Mesendoderm (in vitro differentiated cells): ENCODE measurements around the gene LRRC23.

Experiments used
- DNase-seq: peaks from one replicate; pipeline ENCODE4 v3.0.0; 2013
- H2AK5ac ChIP-seq: 2 replicates; pipeline ENCODE4 v1.6.1; 2013; ENCODE audit warnings: low read length, inconsistent platforms
- H2BK120ac ChIP-seq: 2 replicates; pipeline ENCODE4 v1.6.1; 2013; ENCODE audit warnings: low read depth, mild to moderate bottlenecking, low read length, moderate library complexity, mixed read lengths
- H2BK15ac ChIP-seq: replicated peaks from 2 replicates; pipeline ENCODE4 v1.6.1; 2013; ENCODE audit warnings: low read depth, mild to moderate bottlenecking, moderate library complexity
- H2BK5ac ChIP-seq: 2 replicates; pipeline ENCODE4 v1.6.1; 2013; ENCODE audit warnings: low read length, inconsistent platforms
- H3K18ac ChIP-seq: 2 replicates; pipeline ENCODE4 v1.6.1; 2013; ENCODE audit warnings: mild to moderate bottlenecking, low read length, mixed read lengths
- H3K23ac ChIP-seq: one replicate; pipeline ENCODE4 v1.6.1; 2013; ENCODE audit warnings: low read length
- H3K27ac ChIP-seq: 2 replicates; pipeline ENCODE4 v1.5.1; 2013; ENCODE audit warnings: low read depth, mild to moderate bottlenecking, inconsistent platforms, low read length, moderate library complexity
- H3K27me3 ChIP-seq: 2 replicates; pipeline ENCODE4 v1.6.1; 2013; ENCODE audit warnings: low read length, control low read depth, mild to moderate bottlenecking, inconsistent platforms; ENCODE audit not compliant: insufficient read depth, poor library complexity
- H3K36me3 ChIP-seq: 2 replicates; pipeline ENCODE4 v1.6.1; 2013; ENCODE audit warnings: low read length, inconsistent platforms; ENCODE audit not compliant: control insufficient read depth, insufficient read depth
- H3K4ac ChIP-seq: one replicate; pipeline ENCODE4 v1.6.1; 2013; ENCODE audit warnings: low read depth, mild to moderate bottlenecking, low read length, moderate library complexity
- H3K4me1 ChIP-seq: 2 replicates; pipeline ENCODE4 v1.6.1; 2013; ENCODE audit warnings: low read depth, low read length, inconsistent platforms; ENCODE audit not compliant: control insufficient read depth
- H3K4me2 ChIP-seq: 2 replicates; pipeline ENCODE4 v1.6.1; 2013; ENCODE audit warnings: low read length
- H3K4me3 ChIP-seq: 2 replicates; pipeline ENCODE4 v1.5.1; 2013; ENCODE audit warnings: mild to moderate bottlenecking, low read length
- H3K56ac ChIP-seq: one replicate; pipeline ENCODE4 v1.6.1; 2013; ENCODE audit warnings: low read length
- H3K79me1 ChIP-seq: 2 replicates; pipeline ENCODE4 v1.6.1; 2013; ENCODE audit warnings: low read length, inconsistent platforms
- H3K79me2 ChIP-seq: 2 replicates; pipeline ENCODE4 v1.6.1; 2013; ENCODE audit warnings: mild to moderate bottlenecking, low read length; ENCODE audit not compliant: control insufficient read depth, insufficient read depth
- H3K9ac ChIP-seq: 2 replicates; pipeline ENCODE4 v1.6.1; 2013; ENCODE audit warnings: low read length, inconsistent platforms
- H4K5ac ChIP-seq: one replicate; pipeline ENCODE4 v1.6.1; 2013; ENCODE audit warnings: low read length
- H4K8ac ChIP-seq: one replicate; pipeline ENCODE4 v1.6.1; 2013; ENCODE audit warnings: low read depth, mild to moderate bottlenecking, control low read depth, low read length, moderate library complexity
- WGBS: extraction: QIAGEN DNeasy Blood & Tissue Kit; methylation state at CpG from one replicate; pipeline ENCODE4 v1.1.7; 2013; ENCODE audit warnings: low lambda C conversion rate, missing lambda C conversion rate; ENCODE audit not compliant: insufficient coverage; ENCODE audit errors: extremely low coverage; 5-methylcytosine and 5-hydroxymethylcytosine counted together

LRRC23 gene

GRCh38 chr12:6894321-6894720 lies 10.3 kb upstream of the LRRC23 start:
- no CpG with 5 or more reads among the region's 3 CpGs for whole genome bisulfite sequencing
- Histone ChIP-seq H3K23ac (no peak overlapping the region), H3K4me1 (peaks cover 4% of the 10 kb centered on the region), H4K5ac (no peak overlapping the region), H2AK5ac (no peak overlapping the region), H3K9ac (no peak overlapping the region), H3K27ac (no peak overlapping the region), H3K79me1 (no peaks in the 10 kb centered on the region), H2BK120ac (no peak overlapping the region), H3K4me3 (no peak overlapping the region), H2BK5ac (no peak overlapping the region), H3K27me3 (no peaks in the 10 kb centered on the region), H3K56ac (no peak overlapping the region), H3K36me3 (no peaks in the 10 kb centered on the region), H3K18ac (no peak overlapping the region), H4K8ac (no peak overlapping the region), H2BK15ac (no peak overlapping the region), H3K79me2 (no peaks in the 10 kb centered on the region), H3K4ac (no peak overlapping the region), H3K4me2 (no peak overlapping the region)
- no peak for DNase-seq

GRCh38 chr12:6896846-6897435 lies 7.7 kb upstream of the LRRC23 start:
- H2AK5ac ChIP-seq, result no peak overlapping the region
- H3K4me2 ChIP-seq, result no peak overlapping the region
- no peak overlapping the region for H3K4ac ChIP-seq
- no peak overlapping the region for H3K27ac ChIP-seq
- no peak overlapping the region for H2BK5ac ChIP-seq
- H3K27me3 ChIP-seq, result no peaks in the 10 kb centered on the region
- no peaks in the 10 kb centered on the region for H3K36me3 ChIP-seq
- no peaks in the 10 kb centered on the region for H3K4me1 ChIP-seq
- H3K4me3 ChIP-seq, result no peak overlapping the region
- H4K5ac ChIP-seq, result no peak overlapping the region
- H3K18ac ChIP-seq, result no peak overlapping the region
- no peaks in the 10 kb centered on the region for H3K79me1 ChIP-seq
- no peak overlapping the region for H3K9ac ChIP-seq
- H2BK120ac ChIP-seq, result no peak overlapping the region
- DNase-seq, result no peak
- H4K8ac ChIP-seq, result no peak overlapping the region
- no peaks in the 10 kb centered on the region for H3K79me2 ChIP-seq
- H2BK15ac ChIP-seq, result no peak overlapping the region
- no peak overlapping the region for H3K23ac ChIP-seq
- H3K56ac ChIP-seq, result no peak overlapping the region
- WGBS, result no CpG with 5 or more reads among the region's 6 CpGs

- H3K4ac ChIP-seq, result no peak overlapping the region
- no peak overlapping the region for H2BK120ac ChIP-seq
- no peak overlapping the region for H4K8ac ChIP-seq
- no peak overlapping the region for H4K5ac ChIP-seq
- H3K9ac ChIP-seq, result no peak overlapping the region
- H2BK15ac ChIP-seq, result no peak overlapping the region
- DNase-seq, result no peak
- H3K18ac ChIP-seq, result no peak overlapping the region
- H3K4me3 ChIP-seq, result no peak overlapping the region
- no peaks in the 10 kb centered on the region for H3K79me1 ChIP-seq
- no peak overlapping the region for H2AK5ac ChIP-seq
- H3K27ac ChIP-seq, result no peak overlapping the region
- H3K79me2 ChIP-seq, result no peaks in the 10 kb centered on the region
- H3K56ac ChIP-seq, result no peak overlapping the region
- H3K4me1 ChIP-seq, result no peaks in the 10 kb centered on the region
- H3K27me3 ChIP-seq, result no peaks in the 10 kb centered on the region
- no peak overlapping the region for H2BK5ac ChIP-seq
- WGBS, result no CpG with 5 or more reads among the region's 5 CpGs
- H3K23ac ChIP-seq, result no peak overlapping the region
- no peak overlapping the region for H3K4me2 ChIP-seq
- no peaks in the 10 kb centered on the region for H3K36me3 ChIP-seq
These were observed 5.2 kb upstream of the LRRC23 start for GRCh38 chr12:6899427-6899826.

GRCh38 chr12:6899837-6900519 lies 4.6 kb upstream of the LRRC23 start:
- H3K23ac ChIP-seq, result no peak overlapping the region
- H3K27me3 ChIP-seq, result no peaks in the 10 kb centered on the region
- WGBS, result no CpG with 5 or more reads among the region's 10 CpGs
- H3K4me2 ChIP-seq, result no peak overlapping the region
- no peak overlapping the region for H4K5ac ChIP-seq
- peak; percentile 78 for DNase-seq
- H2AK5ac ChIP-seq, result no peak overlapping the region
- no peaks in the 10 kb centered on the region for H3K79me2 ChIP-seq
- no peaks in the 10 kb centered on the region for H3K79me1 ChIP-seq
- no peak overlapping the region for H3K18ac ChIP-seq
- H3K4me3 ChIP-seq, result no peak overlapping the region
- H3K27ac ChIP-seq, result no peak overlapping the region
- no peaks in the 10 kb centered on the region for H3K4me1 ChIP-seq
- no peak overlapping the region for H3K56ac ChIP-seq
- H3K36me3 ChIP-seq, result no peaks in the 10 kb centered on the region
- H3K9ac ChIP-seq, result no peak overlapping the region
- no peak overlapping the region for H2BK120ac ChIP-seq
- H2BK15ac ChIP-seq, result no peak overlapping the region
- H2BK5ac ChIP-seq, result no peak overlapping the region
- H3K4ac ChIP-seq, result no peak overlapping the region
- H4K8ac ChIP-seq, result no peak overlapping the region

GRCh38 chr12:6902448-6902847 lies 2.2 kb upstream of the LRRC23 start:
- Histone ChIP-seq H3K9ac (no peak overlapping the region), H3K56ac (no peak overlapping the region), H3K27me3 (no peaks in the 10 kb centered on the region), H3K36me3 (no peaks in the 10 kb centered on the region), H2BK5ac (no peak overlapping the region), H4K5ac (no peak overlapping the region), H3K79me2 (no peaks in the 10 kb centered on the region), H3K18ac (no peak overlapping the region), H2BK120ac (no peak overlapping the region), H4K8ac (no peak overlapping the region), H2BK15ac (no peak overlapping the region), H3K4ac (no peak overlapping the region), H3K4me1 (peaks cover 2% of the 10 kb centered on the region), H3K23ac (no peak overlapping the region), H3K27ac (no peak overlapping the region), H3K79me1 (no peaks in the 10 kb centered on the region), H3K4me2 (no peak overlapping the region), H3K4me3 (no peak overlapping the region), H2AK5ac (no peak overlapping the region)
- DNase-seq, result no peak
- no CpG with 5 or more reads among the region's 4 CpGs for WGBS

- H3K23ac ChIP-seq, result no peak overlapping the region
- H3K18ac ChIP-seq, result no peak overlapping the region
- no peaks in the 10 kb centered on the region for H3K79me1 ChIP-seq
- H2BK120ac ChIP-seq, result no peak overlapping the region
- H4K5ac ChIP-seq, result no peak overlapping the region
- no peak overlapping the region for H3K9ac ChIP-seq
- no peaks in the 10 kb centered on the region for H3K36me3 ChIP-seq
- no peaks in the 10 kb centered on the region for H3K79me2 ChIP-seq
- no peak overlapping the region for H3K4me3 ChIP-seq
- H3K56ac ChIP-seq, result no peak overlapping the region
- no peak overlapping the region for H3K27ac ChIP-seq
- peaks cover 2% of the 10 kb centered on the region for H3K4me1 ChIP-seq
- H3K27me3 ChIP-seq, result no peaks in the 10 kb centered on the region
- DNase-seq, result no peak
- H2AK5ac ChIP-seq, result no peak overlapping the region
- no peak overlapping the region for H2BK5ac ChIP-seq
- H3K4me2 ChIP-seq, result no peak overlapping the region
- H4K8ac ChIP-seq, result peak overlapping the region; percentile 16
- no peak overlapping the region for H2BK15ac ChIP-seq
- no CpG with 5 or more reads among the region's 1 CpG for WGBS
- no peak overlapping the region for H3K4ac ChIP-seq
These were observed 900 bp upstream of the LRRC23 start for GRCh38 chr12:6903722-6904121.
